Stimulated activated CD4-positive, alpha-beta T cell treated with anti-CD3 and anti-CD28 coated beads, Interleukin-4, amount 100 ng/mL, for 4 hours (primary cell): ENCODE data around the gene MERTK.
"Not testable (repeated sequence)": the region's sequence is repeated elsewhere in the genome, so short reads cannot be mapped to it uniquely, and the experiment has no call there.

Experiments
- DNase-seq, 2 experiments: peaks; one replicate each; pipeline ENCODE4 v3.0.0-alpha.2; 2020

Gene MERTK

GRCh38 chr2:111946294-111947114 lies 48.1 kb downstream of the MERTK start:
- no peak for DNase-seq

GRCh38 chr2:111947219-111947618 lies 48.8 kb downstream of the MERTK start:
- DNase-seq: no peak

- DNase-seq: no peak
Observed at GRCh38 chr2:111948832-111949231, 50.4 kb downstream of the MERTK start.

GRCh38 chr2:111950236-111950635 lies 51.8 kb downstream of the MERTK start:
- DNase-seq: no peak

- no peak for DNase-seq
Observed at GRCh38 chr2:111951486-111951885, 53.1 kb downstream of the MERTK start.

GRCh38 chr2:111952871-111953452 lies 54.6 kb downstream of the MERTK start:
- no peak for DNase-seq

GRCh38 chr2:111954602-111955332 lies 56.4 kb downstream of the MERTK start:
- DNase-seq: no peak

GRCh38 chr2:111957872-111958354 lies 59.5 kb downstream of the MERTK start:
- no peak for DNase-seq

GRCh38 chr2:111958901-111959300 lies 60.5 kb downstream of the MERTK start:
- no peak for DNase-seq

- DNase-seq: no peak
Observed at GRCh38 chr2:111961663-111962062, 63.3 kb downstream of the MERTK start.

GRCh38 chr2:111963086-111963485 lies 64.7 kb downstream of the MERTK start:
- DNase-seq: not testable (repeated sequence)

- DNase-seq: not testable (repeated sequence)
Observed at GRCh38 chr2:111963508-111963907, 65.1 kb downstream of the MERTK start.

GRCh38 chr2:111965062-111965461 lies 66.7 kb downstream of the MERTK start:
- DNase-seq: no peak

- no peak for DNase-seq
Observed at GRCh38 chr2:111966241-111966640, 67.8 kb downstream of the MERTK start.

- DNase-seq: no peak
Observed at GRCh38 chr2:111967018-111967417, 68.6 kb downstream of the MERTK start.

- DNase-seq: no peak
Observed at GRCh38 chr2:111970453-111970852, 72.0 kb downstream of the MERTK start.

GRCh38 chr2:111972955-111973565 lies 74.7 kb downstream of the MERTK start:
- DNase-seq: no peak

GRCh38 chr2:111973701-111974100 lies 75.3 kb downstream of the MERTK start:
- no peak for DNase-seq

- no peak for DNase-seq
Observed at GRCh38 chr2:111975053-111975552, 76.7 kb downstream of the MERTK start.

GRCh38 chr2:111975819-111976218 lies 77.4 kb downstream of the MERTK start:
- no peak for DNase-seq

GRCh38 chr2:111977240-111977639 lies 78.8 kb downstream of the MERTK start:
- DNase-seq: no peak

- DNase-seq: no peak
Observed at GRCh38 chr2:111978452-111979170, 80.2 kb downstream of the MERTK start.
